ENCODE results near the gene LAT.

Gene LAT

GRCh38 chr16:29011112-29011511, 26.3 kb downstream of the LAT start:
- no peak for DNase-seq

GRCh38 chr16:29011851-29012250, 27.0 kb downstream of the LAT start:
- DNase-seq: no peak

GRCh38 chr16:29012913-29013553, 28.2 kb downstream of the LAT start:
- DNase-seq: peak in 1 of 2 donors; percentile 46

GRCh38 chr16:29014561-29015069, 29.8 kb downstream of the LAT start:
- no peak for DNase-seq

DNA sequence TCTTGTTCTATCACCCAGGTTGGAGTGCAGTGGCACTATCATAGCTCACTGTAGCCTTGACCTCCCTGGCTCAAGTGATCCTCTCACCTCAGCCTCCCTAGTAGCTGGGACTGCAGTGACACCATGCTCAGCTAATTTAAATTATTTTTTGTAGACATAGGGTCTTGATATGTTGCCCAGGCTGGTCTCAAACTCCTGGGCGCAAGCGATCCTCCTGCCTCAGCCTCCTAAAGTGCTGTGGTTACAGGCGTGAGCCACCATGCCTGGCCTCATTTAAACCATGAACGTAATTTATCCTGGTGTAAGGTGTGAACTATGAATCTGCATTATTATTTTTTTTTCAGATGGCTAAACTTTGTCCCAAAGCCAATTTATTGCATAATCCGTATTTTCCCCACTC, 37.3 kb downstream of the LAT start:
- DNase-seq: no peak

DNA sequence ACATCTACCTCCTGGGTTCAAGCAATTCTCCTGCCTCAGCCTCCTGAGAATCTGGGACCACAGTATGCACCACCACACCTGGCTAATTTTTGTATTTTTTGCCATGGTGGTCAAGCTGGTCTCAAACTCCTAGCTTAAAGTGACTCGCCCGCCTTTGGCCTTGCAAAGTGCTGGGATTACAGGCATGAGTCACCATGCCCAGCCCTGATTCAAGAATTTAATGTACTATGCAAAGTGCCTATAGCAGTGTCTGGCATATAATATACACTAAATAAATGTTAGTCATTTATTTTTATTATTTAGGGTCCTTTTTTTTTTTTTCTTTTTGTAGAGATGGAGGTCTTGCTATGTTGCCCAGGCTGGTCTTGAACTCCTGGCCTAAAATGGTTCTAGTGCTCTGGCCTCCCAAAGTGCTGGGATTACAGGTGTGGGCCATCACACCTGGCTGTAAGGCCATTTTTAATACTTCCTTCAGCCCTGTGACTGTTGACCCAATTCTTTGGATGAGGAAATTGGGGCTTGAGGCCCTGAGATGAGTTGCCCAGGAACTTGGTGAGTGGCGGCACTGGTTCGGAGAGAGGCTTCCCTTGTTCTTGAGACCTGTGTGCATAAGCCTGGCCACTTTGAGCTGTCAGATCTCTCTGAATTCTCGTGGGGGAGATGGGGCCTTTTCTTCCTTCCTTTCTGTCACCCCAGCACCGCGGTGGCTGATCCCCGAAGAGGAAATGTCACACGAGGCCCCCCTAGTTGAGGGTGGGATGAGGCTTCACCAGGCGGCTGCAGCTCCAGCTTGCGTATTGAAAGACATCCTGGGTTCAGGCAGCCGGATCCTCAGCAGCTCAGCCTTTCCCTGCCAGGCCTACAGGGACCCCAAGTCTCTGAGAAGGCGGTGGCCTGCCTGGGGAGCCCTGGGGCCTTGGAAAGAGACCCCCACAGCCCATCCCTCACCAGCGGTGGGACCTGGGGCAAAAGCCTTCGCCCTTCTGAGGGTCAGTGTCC, 38.7 kb downstream of the LAT start:
- DNase-seq: no peak

GRCh38 chr16:29024278-29024677, 39.4 kb downstream of the LAT start:
- DNase-seq: no peak

GRCh38 chr16:29025218-29025617, 40.4 kb downstream of the LAT start:
- no peak for DNase-seq

- no peak for DNase-seq
These were observed 40.9 kb downstream of the LAT start for GRCh38 chr16:29025735-29026134.

DNA sequence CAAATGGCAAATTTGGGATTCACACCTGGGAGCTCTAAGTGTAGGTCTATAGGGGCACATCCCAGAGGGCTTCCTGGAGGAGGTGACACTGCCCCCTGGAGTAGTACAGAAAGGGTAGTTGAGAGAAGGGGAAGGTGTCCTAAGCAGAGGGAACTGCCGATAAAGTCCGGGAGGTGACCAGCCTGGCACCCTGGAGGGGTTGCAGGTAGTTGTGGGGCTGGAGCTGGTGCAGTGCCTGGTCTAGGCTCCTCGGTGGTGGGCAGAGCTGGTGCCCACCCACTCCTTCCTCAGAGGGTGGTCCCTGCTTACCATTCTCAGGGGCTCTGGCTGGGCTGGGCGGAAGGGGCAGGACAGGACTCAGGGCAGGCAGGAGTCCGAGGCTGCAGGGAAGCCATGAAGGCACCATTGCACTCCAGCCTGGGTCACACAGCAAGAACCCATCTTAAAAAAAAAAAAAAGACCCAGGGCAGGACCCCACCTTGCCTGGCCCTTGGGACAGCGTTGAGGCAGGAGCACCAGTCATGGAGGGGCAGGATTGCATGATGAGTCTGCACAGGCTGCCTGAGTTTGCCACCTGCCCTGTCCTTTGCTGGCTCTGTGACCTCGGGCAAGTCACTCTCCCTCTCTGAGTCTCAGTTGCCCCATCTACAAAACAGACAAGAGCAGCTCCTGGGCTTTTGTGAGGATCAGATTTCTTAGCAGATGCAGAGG, 43.8 kb downstream of the LAT start:
- no peak for DNase-seq

- peak; percentile 91 to 93 for DNase-seq
These were observed 44.5 kb downstream of the LAT start for GRCh38 chr16:29029168-29029994.

GRCh38 chr16:29030086-29030840, 45.4 kb downstream of the LAT start:
- DNase-seq: peak in 1 of 2 donors; percentile 14

Measured in stimulated activated CD4-positive, alpha-beta T cell treated with anti-CD3 and anti-CD28 coated beads, Interleukin-2, amount 100 ng/mL, for 24 hours (primary cell).